Parathyroid adenoma (tissue), 2 donors: Measurements from ENCODE around the gene CPHXL.

ENCODE experiments used
- H2AFZ ChIP-seq: fragments of 300-600 bp; sonication (generic); one replicate; pipeline ENCODE4 v1.7.0; 2017; ENCODE audit warnings: antibody characterized with exemption, mild to moderate bottlenecking
- H3K27ac ChIP-seq: fragments of 300-600 bp; sonication (generic); one replicate; pipeline ENCODE4 v1.7.0; 2017
- H3K27me3 ChIP-seq: fragments of 300-600 bp; sonication (generic); one replicate; pipeline ENCODE4 v1.7.0; 2017; ENCODE audit warnings: low read length; ENCODE audit not compliant: control insufficient read depth, insufficient read depth
- H3K36me3 ChIP-seq: fragments of 300-600 bp; sonication (generic); one replicate; pipeline ENCODE4 v1.7.0; 2017; ENCODE audit warnings: low read length; ENCODE audit not compliant: control insufficient read depth, insufficient read depth
- H3K4me1 ChIP-seq: fragments of 300-600 bp; sonication (generic); one replicate; pipeline ENCODE4 v1.7.0; 2017; ENCODE audit warnings: control low read depth
- H3K4me2 ChIP-seq: fragments of 300-600 bp; sonication (generic); one replicate; pipeline ENCODE4 v1.7.0; 2017; ENCODE audit warnings: low read length
- H3K4me3 ChIP-seq: fragments of 300-600 bp; sonication (generic); one replicate; pipeline ENCODE4 v1.7.0; 2017; ENCODE audit warnings: low read depth, low read length
- H3K79me2 ChIP-seq: fragments of 300-600 bp; sonication (generic); one replicate; pipeline ENCODE4 v1.7.0; 2017; ENCODE audit warnings: control low read depth
- H3K9ac ChIP-seq: fragments of 300-600 bp; sonication (generic); one replicate; pipeline ENCODE4 v1.7.0; 2017; ENCODE audit warnings: mild to moderate bottlenecking
- H3K9me3 ChIP-seq: fragments of 300-600 bp; sonication (generic); one replicate; pipeline ENCODE4 v1.7.0; 2017; ENCODE audit warnings: low read length; ENCODE audit not compliant: control insufficient read depth
- CTCF ChIP-seq: fragments of 300-600 bp; sonication (generic); IDR thresholded peaks from one replicate; pipeline ENCODE4 v1.7.0; 2017; ENCODE audit warnings: antibody characterized with exemption, mild to moderate bottlenecking
- donor health status: primary hyperparathyroidism.

The CPHXL gene

GRCh38 chr16:75750528-75750927 is 24.2 kb upstream of the CPHXL start:
- Histone ChIP-seq H3K4me1 (no peaks in the 10 kb centered on the region), H3K79me2 (no peaks in the 10 kb centered on the region), H3K9me3 (no peaks in the 10 kb centered on the region), H3K9ac (no peak overlapping the region), H3K4me2 (no peak overlapping the region), H3K27me3 (no peaks in the 10 kb centered on the region), H3K27ac (no peak overlapping the region), H3K36me3 (no peaks in the 10 kb centered on the region), H2AFZ (no peak overlapping the region), H3K4me3 (no peak overlapping the region)
- TF ChIP-seq CTCF = no peak

- H3K9ac ChIP-seq = no peak overlapping the region
Measured at GRCh38 chr16:75746359-75746758, 20.1 kb upstream of the CPHXL start.

GRCh38 chr16:75745823-75746222 is 19.5 kb upstream of the CPHXL start:
- H3K9me3 ChIP-seq = no peaks in the 10 kb centered on the region
- no peaks in the 10 kb centered on the region for H3K4me1 ChIP-seq
- no peak overlapping the region for H3K4me3 ChIP-seq
- H3K79me2 ChIP-seq = no peaks in the 10 kb centered on the region
- no peak overlapping the region for H2AFZ ChIP-seq
- no peak overlapping the region for H3K4me2 ChIP-seq
- H3K36me3 ChIP-seq = no peaks in the 10 kb centered on the region
- no peak for TF ChIP-seq CTCF
- no peaks in the 10 kb centered on the region for H3K27me3 ChIP-seq
- H3K27ac ChIP-seq = no peak overlapping the region
- H3K9ac ChIP-seq = no peak overlapping the region

More at GRCh38 chr16:75746359-75746758, 20.1 kb upstream of the CPHXL start:
- Histone ChIP-seq H3K9me3 (no peaks in the 10 kb centered on the region), H3K4me3 (no peak overlapping the region), H3K79me2 (no peaks in the 10 kb centered on the region), H3K27me3 (no peaks in the 10 kb centered on the region), H3K27ac (no peak overlapping the region), H3K4me1 (no peaks in the 10 kb centered on the region), H2AFZ (no peak overlapping the region), H3K36me3 (no peaks in the 10 kb centered on the region), H3K4me2 (no peak overlapping the region)
- no peak for TF ChIP-seq CTCF

- Histone ChIP-seq H3K79me2 (no peaks in the 10 kb centered on the region), H3K4me1 (no peaks in the 10 kb centered on the region), H3K36me3 (no peaks in the 10 kb centered on the region), H3K9me3 (no peaks in the 10 kb centered on the region), H3K4me3 (no peak overlapping the region), H3K9ac (no peak overlapping the region), H2AFZ (no peak overlapping the region), H3K27ac (no peak overlapping the region), H3K4me2 (no peak overlapping the region), H3K27me3 (no peaks in the 10 kb centered on the region)
- TF ChIP-seq CTCF = no peak
Measured at GRCh38 chr16:75745242-75745641, 19.0 kb upstream of the CPHXL start.

- no peaks in the 10 kb centered on the region for H3K27me3 ChIP-seq
- H3K79me2 ChIP-seq = no peaks in the 10 kb centered on the region
- H3K27ac ChIP-seq = no peak overlapping the region
- no peak for TF ChIP-seq CTCF
- no peaks in the 10 kb centered on the region for H3K4me1 ChIP-seq
- no peaks in the 10 kb centered on the region for H3K36me3 ChIP-seq
- no peak overlapping the region for H3K4me2 ChIP-seq
- no peaks in the 10 kb centered on the region for H3K9me3 ChIP-seq
- no peak overlapping the region for H2AFZ ChIP-seq
- H3K9ac ChIP-seq = no peak overlapping the region
- H3K4me3 ChIP-seq = no peak overlapping the region
Measured at GRCh38 chr16:75742424-75743047, 16.2 kb upstream of the CPHXL start.
